ENCODE data around the gene RIOX2. TPM values are rescaled to one million over a fixed set of nuclear protein-coding genes. Genes with fewer than 3 reads are reported as not detected.

The RIOX2 gene
- polyA plus RNA-seq, 6 donors from 2014 or later = 20.4 to 34.6 (median 27.2) TPM

DNA sequence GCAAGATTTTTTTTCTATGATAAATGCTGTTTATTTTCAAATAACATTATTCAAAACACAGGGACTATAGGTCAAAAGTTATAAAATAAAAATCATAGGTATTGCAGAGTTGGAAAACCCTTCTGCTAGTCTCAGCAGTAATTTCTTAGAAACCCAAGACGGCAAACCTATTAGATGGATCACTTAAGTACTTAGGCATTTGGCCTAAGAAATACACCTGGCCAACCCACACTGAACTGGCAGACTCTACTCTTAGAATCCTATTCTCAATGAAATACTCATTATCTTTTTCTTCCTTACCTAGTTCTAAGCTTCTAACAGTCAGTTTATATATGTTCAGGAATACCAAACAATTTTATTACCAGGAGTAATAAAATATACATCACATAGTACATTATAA, 30.5 kb upstream of the RIOX2 start:
- H3K27ac Mint-ChIP-seq = no peak overlapping the region
- ATAC-seq (ENCODE audit: low read depth in 2 of 2) (no peak), DNase-seq (no peak)
- peaks cover 0 to 12% (median 8%) of the 10 kb centered on the region in 3 donors for H3K27me3 Mint-ChIP-seq
- peaks cover 12 to 37% (median 17%) of the 10 kb centered on the region in 3 donors for H3K4me1 Mint-ChIP-seq
- H3K36me3 Mint-ChIP-seq = no peaks in the 10 kb centered on the region
- no peak overlapping the region for H3K4me3 Mint-ChIP-seq
- peaks cover 0 to 1% (median 0%) of the 10 kb centered on the region in 7 donors for H3K9me3 Mint-ChIP-seq

DNA sequence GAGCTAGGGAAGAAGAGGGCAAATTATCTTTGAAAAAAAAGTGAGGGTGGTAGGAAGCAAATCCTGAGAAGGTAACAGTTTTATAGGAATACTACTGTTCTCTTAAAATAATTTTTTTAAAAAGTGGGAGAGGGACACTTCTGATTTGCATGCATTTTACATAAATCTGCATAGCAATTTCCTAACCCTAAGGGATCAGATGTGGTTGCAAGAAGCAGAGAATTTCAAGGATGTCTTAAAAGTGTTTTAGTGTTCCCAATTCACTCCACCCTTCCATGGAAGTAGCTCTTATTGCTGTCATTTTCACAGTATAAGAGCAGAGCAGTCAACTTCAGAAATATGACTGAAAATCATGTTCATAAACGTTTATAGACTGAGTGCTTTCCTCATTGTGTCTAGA, 27.8 kb upstream of the RIOX2 start:
- DNase-seq (no peak), ATAC-seq (ENCODE audit: low read depth in 2 of 2) (no peak)
- peaks cover 9 to 21% (median 17%) of the 10 kb centered on the region in 3 donors for H3K4me1 Mint-ChIP-seq
- H3K27me3 Mint-ChIP-seq = no peaks in the 10 kb centered on the region
- no peak overlapping the region for H3K4me3 Mint-ChIP-seq
- H3K36me3 Mint-ChIP-seq = no peaks in the 10 kb centered on the region
- H3K9me3 Mint-ChIP-seq = peaks cover 0 to 1% (median 0%) of the 10 kb centered on the region in 7 donors
- no peak overlapping the region for H3K27ac Mint-ChIP-seq

DNA sequence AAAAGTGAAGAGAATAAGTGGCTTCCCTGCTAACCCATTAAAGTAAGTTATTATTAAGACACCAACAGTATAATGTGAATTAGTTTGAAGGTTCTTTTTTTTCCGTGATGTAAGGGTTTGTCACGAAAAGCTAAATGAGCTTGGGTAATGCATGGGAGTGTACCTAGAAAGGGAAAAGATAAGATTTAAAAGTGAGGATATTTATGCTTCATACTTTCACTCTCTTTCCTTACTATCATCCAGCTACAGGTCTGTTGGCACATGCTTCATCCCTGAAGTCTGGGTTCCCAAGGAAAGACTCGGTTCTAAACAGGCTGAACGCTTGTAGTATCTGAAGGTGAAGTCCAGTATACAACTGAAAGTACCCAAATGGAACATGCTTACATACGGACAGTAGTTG, 26.9 kb upstream of the RIOX2 start:
- no peak overlapping the region for H3K4me3 Mint-ChIP-seq
- ATAC-seq (ENCODE audit: low read depth in 2 of 2) (no peak), DNase-seq (no peak)
- H3K27ac Mint-ChIP-seq = no peak overlapping the region
- peaks cover 0 to under 1% (median 0%) of the 10 kb centered on the region in 3 donors for H3K27me3 Mint-ChIP-seq
- peaks cover 7 to 12% (median 10%) of the 10 kb centered on the region in 3 donors for H3K4me1 Mint-ChIP-seq
- peaks cover 0 to 1% (median 0%) of the 10 kb centered on the region in 7 donors for H3K9me3 Mint-ChIP-seq
- H3K36me3 Mint-ChIP-seq = no peaks in the 10 kb centered on the region

DNA sequence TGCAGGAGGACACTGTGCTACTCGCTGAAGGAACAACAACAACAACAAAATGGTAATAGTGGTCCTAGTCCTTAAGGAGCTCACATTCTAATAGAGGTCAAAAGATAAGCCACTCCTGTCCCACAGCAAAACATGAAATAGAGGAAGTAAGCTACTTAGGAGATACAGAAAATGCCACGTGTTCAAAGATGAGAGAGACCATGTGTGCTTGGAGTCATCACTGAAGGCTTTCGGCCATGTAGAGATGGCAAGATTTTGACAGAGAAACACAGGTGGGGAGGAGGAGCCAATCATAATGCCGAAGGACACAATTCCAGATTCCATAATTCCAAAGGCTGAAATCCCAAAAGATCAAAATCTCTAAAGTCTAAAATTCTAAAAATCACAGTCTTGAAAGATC, 24.8 kb upstream of the RIOX2 start:
- Mint-ChIP-seq H3K4me3 (no peak overlapping the region), H3K27ac (no peak overlapping the region), H3K4me1 (peaks cover 0 to 2% (median 0%) of the 10 kb centered on the region in 3 donors), H3K36me3 (no peaks in the 10 kb centered on the region), H3K9me3 (peaks cover 0 to 1% (median 0%) of the 10 kb centered on the region in 7 donors), H3K27me3 (peaks cover 0 to 9% (median 0%) of the 10 kb centered on the region in 3 donors)
- no peak for DNase-seq
- ATAC-seq (ENCODE audit: low read depth in 2 of 2) = peak; percentile 35 to 37

DNA sequence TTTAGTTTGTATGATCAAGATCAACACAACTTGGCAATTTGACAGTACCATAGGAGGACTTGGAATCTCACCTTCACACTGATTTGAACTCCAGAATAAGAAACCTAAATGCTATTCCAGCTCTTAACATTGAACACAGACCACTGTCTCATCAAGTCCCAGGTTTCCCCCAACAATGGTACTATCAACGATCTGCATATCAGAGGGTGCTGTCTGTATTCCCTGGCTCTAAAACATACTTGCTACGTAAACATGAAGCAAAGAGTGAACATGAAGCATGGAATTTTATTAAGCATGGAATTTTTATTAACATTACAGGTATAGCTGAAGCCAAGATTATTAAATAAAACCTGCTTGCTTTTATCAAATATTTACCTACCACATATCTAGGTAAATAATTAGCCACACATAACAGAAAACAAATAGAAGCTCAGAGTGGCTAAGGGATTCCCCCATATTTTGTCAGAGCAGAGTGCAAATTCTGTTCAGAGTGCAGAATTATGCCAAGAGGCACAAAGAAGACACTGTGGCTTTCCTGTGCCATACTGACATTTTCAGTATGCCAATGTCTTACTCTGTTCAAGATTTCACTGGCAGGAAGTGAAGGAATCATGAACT, 22.2 kb upstream of the RIOX2 start:
- peaks cover 0 to 9% (median 0%) of the 10 kb centered on the region in 3 donors for H3K27me3 Mint-ChIP-seq
- H3K4me3 Mint-ChIP-seq = no peak overlapping the region
- H3K36me3 Mint-ChIP-seq = no peaks in the 10 kb centered on the region
- H3K27ac Mint-ChIP-seq = no peak overlapping the region
- no peak for ATAC-seq (ENCODE audit: low read depth in 2 of 2)
- peaks cover 0 to 2% (median 0%) of the 10 kb centered on the region in 3 donors for H3K4me1 Mint-ChIP-seq
- H3K9me3 Mint-ChIP-seq = no peaks in the 10 kb centered on the region
- no peak for DNase-seq

DNA sequence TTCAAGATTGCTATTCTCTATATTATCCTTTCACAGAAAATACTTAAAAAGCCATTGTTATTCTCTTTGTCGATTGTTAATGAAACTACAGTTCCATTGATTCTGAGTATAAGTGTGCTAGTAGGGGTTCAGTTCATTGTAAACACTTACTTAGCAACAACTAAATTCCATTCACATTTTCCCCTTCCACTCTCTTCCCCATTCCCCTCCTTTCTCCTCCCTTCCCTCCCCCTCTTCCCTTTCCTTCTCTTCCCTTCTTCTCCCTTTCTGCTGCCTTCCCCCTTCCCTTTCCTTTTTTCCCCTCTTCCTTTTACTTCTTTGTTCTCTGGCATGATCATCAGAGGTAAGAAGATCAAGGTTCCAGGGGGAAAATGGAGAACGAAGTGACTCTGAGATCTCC, 21.3 kb upstream of the RIOX2 start:
- no peaks in the 10 kb centered on the region for H3K9me3 Mint-ChIP-seq
- no peaks in the 10 kb centered on the region for H3K36me3 Mint-ChIP-seq
- DNase-seq (no peak), ATAC-seq (ENCODE audit: low read depth in 2 of 2) (no peak)
- H3K27ac Mint-ChIP-seq = no peak overlapping the region
- peaks cover 0 to 9% (median 0%) of the 10 kb centered on the region in 3 donors for H3K27me3 Mint-ChIP-seq
- peaks cover 0 to 2% (median 0%) of the 10 kb centered on the region in 3 donors for H3K4me1 Mint-ChIP-seq
- no peak overlapping the region for H3K4me3 Mint-ChIP-seq

DNA sequence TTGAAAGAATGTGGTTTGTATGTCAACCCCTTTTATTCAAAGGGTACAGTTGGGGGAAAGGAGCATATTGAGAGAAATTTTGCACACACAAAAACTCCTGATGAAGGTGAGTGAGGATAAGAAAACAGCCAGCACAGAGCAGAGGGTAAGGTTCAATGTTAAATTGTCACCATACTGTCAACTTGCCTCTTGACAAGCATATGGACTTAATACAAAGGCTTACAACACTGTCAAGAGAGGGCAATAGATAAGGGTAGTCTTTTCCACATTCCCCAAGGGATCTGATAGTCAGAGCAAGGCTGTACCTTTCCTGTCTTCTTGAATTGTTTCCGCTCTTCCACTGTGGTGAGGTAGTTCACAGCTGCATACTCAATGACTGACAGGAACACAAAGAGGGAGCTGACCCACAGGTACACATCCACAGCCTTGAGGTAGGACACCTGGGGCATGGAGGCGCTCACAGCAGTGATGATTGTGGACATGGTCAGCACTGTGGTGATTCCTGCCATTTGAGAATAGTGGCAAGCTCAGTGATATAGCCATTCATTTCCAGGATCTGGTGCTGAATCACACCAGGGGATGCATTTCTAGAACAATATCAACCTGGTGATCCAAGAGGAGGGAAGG, 20.4 kb upstream of the RIOX2 start:
- Mint-ChIP-seq H3K27me3 (peaks cover 0 to 9% (median 0%) of the 10 kb centered on the region in 3 donors), H3K4me1 (peaks cover 0 to 2% (median 0%) of the 10 kb centered on the region in 3 donors), H3K27ac (no peak overlapping the region), H3K9me3 (peaks cover 0 to 4% (median 0%) of the 10 kb centered on the region in 7 donors), H3K36me3 (no peaks in the 10 kb centered on the region), H3K4me3 (no peak overlapping the region)
- DNase-seq (no peak), ATAC-seq (ENCODE audit: low read depth in 2 of 2) (no peak)

DNA sequence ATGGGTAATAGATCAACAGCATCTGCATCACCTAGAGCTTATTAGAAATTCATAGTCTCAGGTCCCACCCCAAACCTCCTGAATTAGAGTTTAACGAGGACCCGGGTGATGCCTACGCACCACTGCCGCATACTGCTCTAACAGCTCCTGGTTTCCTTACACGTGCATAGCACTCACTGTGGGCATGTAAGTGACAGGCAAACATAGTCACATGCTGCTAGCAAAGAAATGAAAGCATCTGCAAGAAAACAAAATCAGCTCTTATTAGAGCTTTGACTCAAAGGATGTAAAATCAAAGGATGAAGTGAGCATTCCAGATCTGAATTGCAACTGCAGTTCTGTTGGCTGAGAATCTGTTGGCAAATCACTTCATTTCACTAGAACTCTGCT, 19.1 kb upstream of the RIOX2 start:
- Mint-ChIP-seq H3K36me3 (no peaks in the 10 kb centered on the region), H3K4me3 (no peak overlapping the region), H3K9me3 (peaks cover 0 to 4% (median 0%) of the 10 kb centered on the region in 7 donors), H3K4me1 (no peaks in the 10 kb centered on the region), H3K27ac (no peak overlapping the region), H3K27me3 (peaks cover 0 to 9% (median 0%) of the 10 kb centered on the region in 3 donors)
- ATAC-seq (ENCODE audit: low read depth in 2 of 2) (no peak), DNase-seq (no peak)

DNA sequence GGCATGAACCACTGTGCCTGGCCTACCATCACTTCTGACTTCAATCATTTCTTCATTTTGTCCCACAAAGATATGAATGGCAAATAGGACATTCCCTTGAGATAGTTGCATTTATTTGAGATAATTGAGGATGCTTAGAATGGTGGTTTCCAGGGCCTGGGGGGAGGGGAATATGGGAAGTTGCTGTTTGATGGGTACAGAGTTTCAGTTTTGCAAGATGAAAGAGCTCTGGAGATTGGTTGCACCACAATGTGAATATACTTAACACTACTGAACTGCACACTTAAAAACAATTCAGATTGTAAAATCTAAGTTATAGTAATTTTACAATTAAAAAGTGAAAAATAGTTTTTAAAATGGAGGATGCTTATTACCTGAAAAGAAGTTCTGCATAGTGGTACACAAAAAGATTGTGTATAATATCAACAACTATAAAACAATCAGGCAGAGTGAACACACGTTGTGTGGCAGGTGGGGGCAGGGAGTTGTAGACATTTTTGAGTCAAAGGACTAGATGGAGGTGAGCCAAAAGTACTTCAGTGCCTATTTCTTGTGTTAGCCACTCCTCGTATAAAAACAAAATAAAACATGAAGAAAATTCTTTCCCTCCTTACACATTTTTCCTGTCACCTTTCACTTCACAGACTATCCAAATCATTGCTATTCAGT, 18.5 kb upstream of the RIOX2 start:
- Mint-ChIP-seq H3K9me3 (peaks cover 0 to 4% (median 0%) of the 10 kb centered on the region in 7 donors), H3K36me3 (no peaks in the 10 kb centered on the region), H3K27ac (no peak overlapping the region), H3K4me3 (peak overlapping the region in 1 of 8 donors; percentile 3), H3K4me1 (no peaks in the 10 kb centered on the region), H3K27me3 (peaks cover 0 to 9% (median 0%) of the 10 kb centered on the region in 3 donors)
- no peak for DNase-seq
- ATAC-seq (ENCODE audit: low read depth in 2 of 2) = no peak

DNA sequence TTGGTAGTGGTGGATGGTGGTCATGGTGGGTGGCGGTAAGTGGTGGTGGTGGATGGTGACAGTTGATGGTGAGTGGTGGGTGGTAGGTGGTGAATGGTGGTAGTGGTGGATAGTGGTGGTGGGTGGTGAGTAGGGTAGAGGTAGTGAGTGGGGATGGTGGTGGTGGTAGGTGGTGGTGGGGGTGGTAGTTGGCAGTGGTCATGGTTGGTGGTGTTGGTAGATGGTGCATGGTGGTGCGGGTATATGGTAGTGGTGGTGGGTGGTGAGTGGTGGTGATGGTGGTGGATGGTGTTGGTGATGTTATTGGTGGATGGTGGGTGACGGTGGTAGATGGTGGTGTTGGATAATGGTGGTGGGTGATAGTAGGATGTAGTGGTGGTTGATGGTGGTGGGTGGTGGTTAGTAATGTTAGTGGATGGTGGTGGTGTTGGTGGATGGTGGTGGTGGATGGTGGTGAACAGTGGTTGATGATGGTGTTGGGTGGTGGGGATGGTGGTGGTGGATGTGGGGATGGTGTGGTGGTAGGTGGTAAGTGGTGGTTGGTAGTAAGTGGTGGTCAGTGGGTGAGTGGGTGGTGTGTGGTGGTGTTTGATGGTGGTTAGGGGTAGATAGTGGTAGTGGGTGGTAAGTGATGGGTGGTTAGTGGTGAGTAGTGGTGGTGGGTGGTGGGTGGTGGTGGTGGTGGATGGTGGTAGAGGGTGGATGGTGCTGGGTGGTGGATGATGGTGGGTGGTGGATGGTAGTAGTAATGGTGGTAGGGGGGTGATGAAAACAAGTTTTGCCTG, 16.7 kb upstream of the RIOX2 start:
- ATAC-seq (ENCODE audit: low read depth in 2 of 2) (no peak), DNase-seq (no peak)
- no peak overlapping the region for H3K4me3 Mint-ChIP-seq
- peaks cover 0 to 4% (median 0%) of the 10 kb centered on the region in 7 donors for H3K9me3 Mint-ChIP-seq
- H3K36me3 Mint-ChIP-seq = no peaks in the 10 kb centered on the region
- H3K27me3 Mint-ChIP-seq = peaks cover 0 to 7% (median 0%) of the 10 kb centered on the region in 3 donors
- no peak overlapping the region for H3K27ac Mint-ChIP-seq
- no peaks in the 10 kb centered on the region for H3K4me1 Mint-ChIP-seq

DNA sequence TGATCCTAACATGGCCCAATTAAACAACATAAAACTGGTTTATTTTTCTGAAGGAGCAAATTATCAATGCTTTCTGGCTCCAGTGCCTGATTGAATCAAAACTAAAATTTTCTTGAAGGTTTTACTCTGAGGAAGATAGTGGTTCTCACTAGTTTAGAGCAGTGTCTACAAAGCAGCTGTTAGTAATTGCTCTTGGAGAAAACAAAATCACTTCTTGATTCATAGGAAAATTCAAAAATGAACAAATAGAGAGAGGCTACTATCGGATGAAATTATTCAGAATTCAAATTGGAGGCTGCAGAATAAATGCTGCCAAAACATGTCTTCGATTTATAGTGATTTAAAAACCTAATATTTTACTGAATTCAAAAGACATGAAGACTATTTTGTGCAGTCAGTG, 15.1 kb upstream of the RIOX2 start:
- Mint-ChIP-seq H3K9me3 (peaks cover 0 to 4% (median 0%) of the 10 kb centered on the region in 7 donors), H3K27me3 (no peaks in the 10 kb centered on the region)

DNA sequence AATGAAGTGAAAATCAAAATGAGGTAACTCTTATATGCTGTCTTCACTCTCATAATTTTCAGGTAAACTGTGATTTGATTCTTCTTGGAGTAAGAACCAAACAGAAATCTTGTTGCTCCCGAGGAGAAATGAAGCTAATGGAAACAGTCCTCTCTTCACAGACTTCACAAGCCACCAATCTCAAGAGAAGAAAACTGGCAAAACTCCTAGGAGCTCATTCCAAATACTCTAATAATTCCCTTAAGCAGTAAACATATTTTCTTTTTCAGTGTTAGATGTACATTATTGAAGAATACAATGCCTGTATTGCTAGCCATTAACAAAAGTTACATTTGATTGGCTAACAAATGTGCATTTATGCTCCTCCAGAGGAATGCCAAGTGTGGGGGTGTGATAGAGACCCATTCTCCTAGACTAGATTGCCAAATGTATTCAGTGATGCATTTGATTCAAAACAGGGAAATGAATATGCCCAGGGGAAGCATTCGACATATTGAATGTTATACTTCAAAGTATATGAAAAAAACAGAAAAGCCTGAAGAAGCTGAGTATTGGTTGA, 11.8 kb upstream of the RIOX2 start:
- DNase-seq (no peak), ATAC-seq (ENCODE audit: low read depth in 2 of 2) (no peak)
- Mint-ChIP-seq H3K4me3 (no peak overlapping the region), H3K27ac (no peak overlapping the region), H3K36me3 (no peaks in the 10 kb centered on the region), H3K27me3 (no peaks in the 10 kb centered on the region), H3K4me1 (no peaks in the 10 kb centered on the region), H3K9me3 (peaks cover 0 to 4% (median 0%) of the 10 kb centered on the region in 7 donors)

More for the DNA sequence above, 15.1 kb upstream of the RIOX2 start:
- Mint-ChIP-seq H3K27ac (no peak overlapping the region), H3K36me3 (no peaks in the 10 kb centered on the region), H3K4me3 (no peak overlapping the region), H3K4me1 (no peaks in the 10 kb centered on the region)
- ATAC-seq (ENCODE audit: low read depth in 2 of 2) (no peak), DNase-seq (no peak)

DNA sequence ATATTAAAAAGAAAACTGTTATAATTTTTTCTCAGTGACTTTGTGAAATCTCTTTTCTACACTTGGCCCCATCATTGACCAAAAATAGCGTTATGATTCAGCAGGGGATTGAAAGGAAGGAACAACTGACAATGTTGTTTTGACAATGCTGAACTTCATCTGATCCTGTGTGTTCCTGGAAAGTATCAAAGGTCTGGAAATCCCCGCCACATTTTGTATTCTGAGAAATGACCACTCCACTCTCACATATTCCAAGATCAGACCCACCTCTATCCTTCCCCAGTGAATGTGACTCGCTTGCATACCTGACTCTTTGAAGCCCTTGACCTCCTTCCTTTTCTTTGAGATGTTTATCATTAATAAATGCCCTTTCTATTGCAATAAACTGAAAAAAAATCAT, 9.7 kb upstream of the RIOX2 start:
- no peak for DNase-seq
- H3K27ac Mint-ChIP-seq = peak overlapping the region in 1 of 6 donors; percentile 70

More for the DNA sequence above, 9.7 kb upstream of the RIOX2 start:
- no peak overlapping the region for H3K4me3 Mint-ChIP-seq
- no peak for ATAC-seq (ENCODE audit: low read depth in 2 of 2)
- no peaks in the 10 kb centered on the region for H3K4me1 Mint-ChIP-seq
- H3K36me3 Mint-ChIP-seq = no peaks in the 10 kb centered on the region
- no peaks in the 10 kb centered on the region for H3K27me3 Mint-ChIP-seq
- H3K9me3 Mint-ChIP-seq = no peaks in the 10 kb centered on the region
